Stomach (tissue), 9 donors: ENCODE measurements around the gene SP110. TPM values are rescaled to one million over a fixed set of nuclear protein-coding genes. Genes with fewer than 3 reads are reported as not detected.
A peak's percentile ranks its signal among the peaks of the same experiment; 100 is the strongest.
"Not testable (repeated sequence)": the region's sequence is repeated elsewhere in the genome, so short reads cannot be mapped to it uniquely, and the experiment has no call there.

Source experiments
- DNase-seq, 2 donors: peaks; one replicate each; pipeline versions ENCODE4 v3.0.0 to v3.0.0-alpha.2; 2013 to 2019
- H3K27ac ChIP-seq, 5 donors: fragments of 200-600 bp in 4 of 5; sonication (generic) in 4 of 5; one replicate each; pipeline ENCODE4 v1.5.1; 2013 to 2019; ENCODE audit warnings: mild to moderate bottlenecking in 1 of 5, moderate library complexity in 1 of 5
- H3K27me3 ChIP-seq, 3 donors: fragments of 200-600 bp; sonication (generic); one replicate each; pipeline ENCODE4 v1.5.1; 2017 to 2019; ENCODE audit warnings: mixed run types in 1 of 3
- H3K36me3 ChIP-seq, 4 donors: fragments of 200-600 bp; sonication (generic); 1 replicate in 3 of 4; 2 replicates in 1 of 4; pipeline ENCODE4 v1.5.1; 2016 to 2019
- H3K4me1 ChIP-seq, 4 donors: fragments of 200-600 bp; sonication (generic); one replicate each; pipeline ENCODE4 v1.5.1; 2016 to 2019
- H3K4me3 ChIP-seq, 4 donors: fragments of 200-600 bp; sonication (generic) in 3 of 4; one replicate each; pipeline ENCODE4 v1.5.1; 2016 to 2019; ENCODE audit warnings: mild to moderate bottlenecking in 1 of 4
- H3K9me3 ChIP-seq, 4 donors: fragments of 200-600 bp; sonication (generic); one replicate each; pipeline ENCODE4 v1.5.1; 2016 to 2019
- EP300 ChIP-seq: sonication (generic); formaldehyde crosslinking; IDR thresholded peaks from one replicate; pipeline ENCODE4 v1.6.1; 2017; ENCODE audit warnings: antibody characterized with exemption
- POLR2A ChIP-seq, 4 donors: fragments of 450-650 bp; IDR thresholded peaks; one replicate each; pipeline ENCODE4 v1.6.1; 2016; ENCODE audit warnings: antibody characterized with exemption in 4 of 4, control low read depth in 2 of 4, mild to moderate bottlenecking in 1 of 4, moderate library complexity in 1 of 4
- POLR2AphosphoS5 ChIP-seq, 3 donors: sonication (generic); formaldehyde crosslinking; IDR thresholded peaks; one replicate each; pipeline ENCODE4 v1.6.1; 2016; ENCODE audit warnings: antibody characterized with exemption in 3 of 3
- WGBS, 5 donors: extraction: QIAGEN DNeasy Blood & Tissue Kit in 3 of 5; methylation state at CpG; one replicate each; pipeline versions ENCODE4 v1.1.5 to v1.1.7; 2013 to 2018; 5-methylcytosine and 5-hydroxymethylcytosine counted together
- intact Hi-C: fragments of 100-400 bp; cut with DNase I; formaldehyde crosslinking; loops from one replicate; pipeline ENCODE4 v1.15.1; 2023; ENCODE audit warnings: low total_unique reads
- polyA plus RNA-seq, 3 donors: library from polyadenylated mRNA; stranded (reverse); fragments of 200-250 nt; gene quantifications; one replicate each; pipeline ENCODE4 v1.2.3, GENCODE V29; 2013
- total RNA-seq, 5 donors: library from RNA; depleted of rRNA; stranded (reverse); fragments of >200 nt; gene quantifications; one replicate each; pipeline versions ENCODE4 v1.1.0 to v1.2.3, GENCODE V29; 2014 to 2016
- TF ChIP-seq, protein P1 (sequence below), 7 experiments: fragments of 450-650 bp in 4 of 7; fragments of 200-600 bp in 3 of 7; sonication (generic) in 3 of 7; IDR thresholded peaks; one replicate each; pipeline ENCODE4 v1.5.1; 2016 to 2019; ENCODE audit warnings: antibody characterized with exemption in 7 of 7, control low read depth in 2 of 7, mild to moderate bottlenecking in 1 of 7
- donor health status: healthy with polysubstance abuse.
- donor health status: Bipolar disorder and iron deficiency.
- donor health status: healthy.

Gene SP110
- total and polyA plus RNA-seq, 8 donors = 4.6 to 40.4 (median 14.1) TPM

DNA sequence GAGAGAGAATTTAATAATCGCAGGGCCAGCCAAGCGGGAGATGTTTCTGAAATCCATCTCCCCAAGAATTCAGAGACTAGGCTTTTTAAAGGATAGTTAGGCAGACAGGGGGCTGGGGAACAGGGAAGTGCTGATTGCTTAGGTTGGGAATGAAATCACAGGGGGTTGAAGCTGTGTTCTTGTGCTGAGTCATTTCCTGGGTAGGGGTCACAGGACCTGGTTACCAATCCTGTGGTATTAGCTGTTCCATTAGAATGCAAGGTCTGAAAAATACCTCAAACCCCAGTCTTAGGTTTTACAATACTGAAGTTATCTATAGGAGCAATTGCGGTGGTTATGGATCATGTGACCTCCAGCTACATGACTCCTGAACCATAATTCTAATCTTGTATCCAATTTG, 10.3 kb upstream of the SP110 start:
- no peak for DNase-seq
- WGBS, 5 donors = 83 to 94% (median 86%) methylated on average over 3 of the region's 3 CpGs
- Histone ChIP-seq H3K4me1 (no peaks in the 10 kb centered on the region), H3K27ac (no peak overlapping the region), H3K36me3 (no peaks in the 10 kb centered on the region), H3K4me3 (no peak overlapping the region), H3K9me3 (peaks cover 0 to 12% (median 0%) of the 10 kb centered on the region in 4 donors), H3K27me3 (no peaks in the 10 kb centered on the region)
- intact Hi-C loops = no loop called here
- TF ChIP-seq, protein P1, sequence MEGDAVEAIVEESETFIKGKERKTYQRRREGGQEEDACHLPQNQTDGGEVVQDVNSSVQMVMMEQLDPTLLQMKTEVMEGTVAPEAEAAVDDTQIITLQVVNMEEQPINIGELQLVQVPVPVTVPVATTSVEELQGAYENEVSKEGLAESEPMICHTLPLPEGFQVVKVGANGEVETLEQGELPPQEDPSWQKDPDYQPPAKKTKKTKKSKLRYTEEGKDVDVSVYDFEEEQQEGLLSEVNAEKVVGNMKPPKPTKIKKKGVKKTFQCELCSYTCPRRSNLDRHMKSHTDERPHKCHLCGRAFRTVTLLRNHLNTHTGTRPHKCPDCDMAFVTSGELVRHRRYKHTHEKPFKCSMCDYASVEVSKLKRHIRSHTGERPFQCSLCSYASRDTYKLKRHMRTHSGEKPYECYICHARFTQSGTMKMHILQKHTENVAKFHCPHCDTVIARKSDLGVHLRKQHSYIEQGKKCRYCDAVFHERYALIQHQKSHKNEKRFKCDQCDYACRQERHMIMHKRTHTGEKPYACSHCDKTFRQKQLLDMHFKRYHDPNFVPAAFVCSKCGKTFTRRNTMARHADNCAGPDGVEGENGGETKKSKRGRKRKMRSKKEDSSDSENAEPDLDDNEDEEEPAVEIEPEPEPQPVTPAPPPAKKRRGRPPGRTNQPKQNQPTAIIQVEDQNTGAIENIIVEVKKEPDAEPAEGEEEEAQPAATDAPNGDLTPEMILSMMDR (IDR thresholded peaks at IDR 0.05) = no peak
- TF ChIP-seq EP300 = no peak
- no peak for TF ChIP-seq POLR2AphosphoS5 (IDR thresholded peaks at IDR 0.05)
- TF ChIP-seq POLR2A (IDR thresholded peaks at IDR 0.05) = no peak

DNA sequence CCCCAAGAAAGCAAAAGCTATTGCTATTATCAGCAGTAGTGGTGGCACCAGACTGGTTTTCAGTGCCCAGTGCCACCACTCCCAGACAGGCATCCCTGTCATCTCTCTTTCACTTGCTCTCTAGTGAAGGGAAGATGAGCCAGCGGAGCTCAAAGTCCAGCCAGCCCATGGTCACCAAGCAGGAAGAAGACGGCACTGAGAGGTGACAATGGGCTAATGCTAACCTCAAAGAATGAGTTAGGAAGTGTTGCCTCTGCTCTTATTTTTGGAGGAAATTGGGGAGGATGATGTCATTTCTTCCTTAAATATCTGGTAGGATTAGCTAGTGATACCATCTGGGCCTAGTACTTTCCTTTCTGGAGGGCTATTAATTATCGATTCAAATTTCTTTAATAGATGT, 7.4 kb upstream of the SP110 start:
- TF ChIP-seq, protein P1 (IDR thresholded peaks at IDR 0.05) = no peak
- TF ChIP-seq EP300 = no peak
- TF ChIP-seq POLR2AphosphoS5 (IDR thresholded peaks at IDR 0.05) = no peak
- no peak for TF ChIP-seq POLR2A (IDR thresholded peaks at IDR 0.05)
- peak overlapping the region in 1 of 5 donors; percentile 11 for H3K27ac ChIP-seq
- H3K4me3 ChIP-seq = no peak overlapping the region
- H3K27me3 ChIP-seq = no peaks in the 10 kb centered on the region
- intact Hi-C loops = no loop called here
- peaks cover 0 to 12% (median 0%) of the 10 kb centered on the region in 4 donors for H3K9me3 ChIP-seq
- no peaks in the 10 kb centered on the region for H3K36me3 ChIP-seq
- no peak for DNase-seq
- WGBS, 5 donors = 71 to 89% (median 85%) methylated on average over 3 of the region's 3 CpGs
- H3K4me1 ChIP-seq = no peaks in the 10 kb centered on the region

DNA sequence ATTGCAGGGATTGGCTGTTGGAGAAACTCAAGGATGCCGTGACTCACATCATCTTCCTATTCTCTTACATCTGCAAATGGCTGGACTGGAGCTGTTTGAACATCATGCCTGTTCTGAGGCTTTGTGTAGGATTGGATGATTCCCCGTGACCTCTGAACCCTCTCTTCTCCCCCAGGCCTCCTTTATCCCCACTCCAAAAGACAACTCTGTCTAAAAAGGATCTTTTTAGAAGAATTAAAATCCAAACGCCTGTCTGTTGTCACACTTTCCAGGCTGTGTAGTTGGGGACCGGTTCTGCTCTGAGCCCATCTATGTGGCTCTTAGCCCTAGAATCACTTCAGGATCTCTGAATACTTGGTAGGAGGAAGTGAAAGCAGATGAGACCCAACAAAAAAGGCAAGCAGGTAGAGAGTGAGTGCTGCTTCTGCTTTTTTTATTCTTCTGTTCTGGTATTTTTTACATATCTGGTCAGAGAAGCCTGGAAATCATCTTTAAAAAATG, 6.3 kb upstream of the SP110 start:
- Histone ChIP-seq H3K27me3 (no peaks in the 10 kb centered on the region), H3K36me3 (no peaks in the 10 kb centered on the region), H3K4me1 (no peaks in the 10 kb centered on the region), H3K4me3 (peak overlapping the region in 2 of 4 donors; percentile 0 to 10), H3K27ac (peak overlapping the region in 3 of 5 donors; percentile 28 to 61 (median 58)), H3K9me3 (peaks cover 0 to 12% (median 0%) of the 10 kb centered on the region in 4 donors)
- TF ChIP-seq POLR2A (IDR thresholded peaks at IDR 0.05) = no peak
- no peak for TF ChIP-seq POLR2AphosphoS5 (IDR thresholded peaks at IDR 0.05)
- no peak for TF ChIP-seq EP300
- TF ChIP-seq, protein P1 (IDR thresholded peaks at IDR 0.05) = no peak
- WGBS, 5 donors = 84 to 97% (median 88%) methylated on average over 4 of the region's 4 CpGs
- DNase-seq = peak in 1 of 2 donors; percentile 14
- intact Hi-C loops = no loop called here

DNA sequence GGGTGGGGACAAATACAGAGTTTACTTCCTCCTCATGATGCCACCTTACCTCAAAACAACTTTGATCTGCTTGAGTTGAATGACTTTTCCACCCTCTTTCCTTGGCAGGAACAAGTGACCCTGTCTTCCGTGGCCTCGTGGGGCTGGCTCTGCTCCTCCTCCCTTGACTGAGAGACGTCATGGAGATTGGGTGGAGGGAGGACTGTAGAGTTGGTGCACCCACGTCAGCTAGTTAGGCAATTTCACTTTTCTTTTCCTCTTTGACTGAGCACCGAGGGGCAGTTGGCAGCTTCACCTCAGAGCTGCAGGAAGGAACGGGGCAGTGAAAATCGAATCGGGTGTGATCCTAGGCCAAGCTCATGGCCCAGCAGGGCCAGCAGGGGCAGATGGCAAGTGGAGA, 5.7 kb upstream of the SP110 start, which contains the start of gene SP140:
SP140 (plus strand) TSS at position 251 of the 400 bp plus-strand sequence; CDS start at position 360, 109 bp downstream.
- Histone ChIP-seq H3K9me3 (peaks cover 0 to 6% (median 0%) of the 10 kb centered on the region in 4 donors), H3K36me3 (no peaks in the 10 kb centered on the region), H3K27ac (peak within 1 kb of the TSS; percentile 35 to 64 (median 58)), H3K4me1 (peaks cover 2 to 5% (median 3%) of the 10 kb centered on the region in 4 donors), H3K27me3 (no peaks in the 10 kb centered on the region), H3K4me3 (peak within 1 kb of the TSS in 2 of 4 donors; percentile 0 to 10)
- 64 to 76% (median 72%) methylated on average over 8 of the region's 8 CpGs for WGBS, 5 donors
- intact Hi-C loops = no loop called here
- no peak for TF ChIP-seq EP300
- peak in 2 of 3 donors; percentile 57 to 66 for TF ChIP-seq POLR2AphosphoS5 (IDR thresholded peaks at IDR 0.05)
- peak; percentile 48 to 63 for DNase-seq

DNA sequence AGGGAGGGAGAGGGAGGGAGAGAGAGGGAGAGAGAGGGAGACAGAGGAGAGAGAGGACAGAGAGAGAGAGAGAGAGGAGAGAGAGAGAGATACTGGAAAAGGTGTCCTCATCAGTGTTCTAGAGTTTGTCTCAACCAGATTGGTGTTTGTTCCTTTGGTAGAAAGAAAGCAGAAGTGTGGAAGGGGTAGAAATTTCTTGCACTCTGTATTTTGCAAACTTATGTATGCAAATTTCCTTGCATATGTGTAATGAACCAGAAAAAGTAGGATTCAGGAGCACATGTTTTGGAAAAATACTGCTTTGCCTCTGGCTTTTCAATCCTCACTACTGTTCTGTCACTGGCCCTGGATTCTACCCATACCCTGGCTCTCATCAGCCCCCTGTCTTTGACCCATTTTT, 4.7 kb upstream of the SP110 start:
- H3K27ac ChIP-seq = peak overlapping the region in 1 of 5 donors; percentile 20
- H3K4me1 ChIP-seq = peaks cover 5 to 9% (median 7%) of the 10 kb centered on the region in 4 donors
- no peak for DNase-seq
- TF ChIP-seq, protein P1 (IDR thresholded peaks at IDR 0.05) = no peak
- TF ChIP-seq POLR2AphosphoS5 (IDR thresholded peaks at IDR 0.05) = no peak
- TF ChIP-seq POLR2A (IDR thresholded peaks at IDR 0.05) = no peak
- no peak for TF ChIP-seq EP300
- intact Hi-C loops = no loop called here
- no peaks in the 10 kb centered on the region for H3K9me3 ChIP-seq
- no peaks in the 10 kb centered on the region for H3K27me3 ChIP-seq
- H3K4me3 ChIP-seq = no peak overlapping the region
- no peaks in the 10 kb centered on the region for H3K36me3 ChIP-seq

DNA sequence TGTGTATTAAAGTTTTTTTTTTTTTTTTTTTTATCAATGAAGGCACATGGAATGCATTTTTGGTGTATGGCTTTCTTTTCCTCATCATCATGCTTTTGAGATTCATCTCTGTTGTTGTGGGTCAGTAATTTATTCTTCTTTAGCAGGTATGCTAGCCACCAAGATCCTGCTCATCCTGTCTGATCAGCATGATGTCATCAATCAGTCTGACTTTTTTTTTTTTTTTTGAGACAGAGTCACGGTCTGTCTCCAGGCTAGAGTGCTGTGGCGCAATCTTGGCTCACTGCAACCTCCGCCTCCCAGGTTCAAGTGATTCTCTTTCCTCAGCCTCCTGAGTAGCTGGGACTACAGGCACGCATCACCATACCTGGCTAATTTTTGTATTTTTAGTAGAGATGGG, 3.0 kb upstream of the SP110 start:
- H3K9me3 ChIP-seq, H3K36me3 ChIP-seq, H3K4me3 ChIP-seq, H3K27me3 ChIP-seq, intact Hi-C loops, H3K27ac ChIP-seq, DNase-seq: not testable (repeated sequence)
- 87 to 96% (median 89%) methylated on average over 4 of the region's 4 CpGs for WGBS, 5 donors
- H3K4me1 ChIP-seq = peaks cover 14 to 25% (median 19%) of the 10 kb centered on the region in 4 donors
